DLD1 (cell line): ENCODE measurements around the gene FTMT.
"Not testable (repeated sequence)": the region's sequence is repeated elsewhere in the genome, so short reads cannot be mapped to it uniquely, and the experiment has no call there.

ENCODE experiments used
- in situ Hi-C: cut with HindIII; loops from 2 replicates; pipeline ENCODE4 v1.10.0; 2017; ENCODE audit warnings: low sequenced_read_pairs

The FTMT gene

GRCh38 chr5:121851643-121852574 lies at the start of gene FTMT:
Gene FTMT (plus strand): TSS chr5:121851882. CDS start chr5:121851964, 82 bp downstream.
- in situ Hi-C loops, result no loop called here

GRCh38 chr5:121805251-121805650 lies 46.4 kb upstream of the FTMT start:
- in situ Hi-C loops, result not testable (repeated sequence)

GRCh38 chr5:121805911-121806310 lies 45.8 kb upstream of the FTMT start:
- in situ Hi-C loops, result no loop called here

- in situ Hi-C loops, result no loop called here
These were observed 35.5 kb upstream of the FTMT start for GRCh38 chr5:121816164-121816563.

GRCh38 chr5:121819682-121820261 lies 31.9 kb upstream of the FTMT start:
- in situ Hi-C loops, result no loop called here

GRCh38 chr5:121833617-121834016 lies 18.1 kb upstream of the FTMT start:
- in situ Hi-C loops, result no loop called here

GRCh38 chr5:121834021-121834420 lies 17.7 kb upstream of the FTMT start:
- in situ Hi-C loops, result no loop called here

GRCh38 chr5:121841892-121842291 lies 9.8 kb upstream of the FTMT start:
- in situ Hi-C loops, result no loop called here

GRCh38 chr5:121850272-121850671 lies 1.4 kb upstream of the FTMT start:
- in situ Hi-C loops, result no loop called here

GRCh38 chr5:121853850-121854249 lies 2.2 kb downstream of the FTMT start:
- in situ Hi-C loops, result no loop called here

- in situ Hi-C loops, result no loop called here
These were observed 11.1 kb downstream of the FTMT start for GRCh38 chr5:121862801-121863200.

GRCh38 chr5:121863753-121864285 lies 12.1 kb downstream of the FTMT start:
- in situ Hi-C loops, result no loop called here

- in situ Hi-C loops, result no loop called here
These were observed 15.7 kb downstream of the FTMT start for GRCh38 chr5:121867403-121867802.

- in situ Hi-C loops, result no loop called here
These were observed 18.8 kb downstream of the FTMT start for GRCh38 chr5:121870489-121870888.

- in situ Hi-C loops, result no loop called here
These were observed 21.2 kb downstream of the FTMT start for GRCh38 chr5:121872856-121873255.

GRCh38 chr5:121873409-121873808 lies 21.7 kb downstream of the FTMT start:
- in situ Hi-C loops, result no loop called here

GRCh38 chr5:121885630-121886029 lies 33.9 kb downstream of the FTMT start:
- in situ Hi-C loops, result no loop called here

- in situ Hi-C loops, result no loop called here
These were observed 36.0 kb downstream of the FTMT start for GRCh38 chr5:121887727-121888126.

GRCh38 chr5:121890297-121890858 lies 38.7 kb downstream of the FTMT start:
- in situ Hi-C loops, result no loop called here

GRCh38 chr5:121897341-121897740 lies 45.7 kb downstream of the FTMT start:
- in situ Hi-C loops, result no loop called here

GRCh38 chr5:121899346-121899745 lies 47.7 kb downstream of the FTMT start:
- in situ Hi-C loops, result no loop called here
